ENCODE data around the gene HLCS. TPM values are rescaled to one million over a fixed set of nuclear protein-coding genes. Genes with fewer than 3 reads are reported as not detected.

The HLCS gene
- total and polyA plus RNA-seq, 10 of the 15 experiments (the other 5 are each of a cell fraction or from before 2014, with no cell fraction given): 1.5 to 12.7 (median 9.6) TPM

DNA sequence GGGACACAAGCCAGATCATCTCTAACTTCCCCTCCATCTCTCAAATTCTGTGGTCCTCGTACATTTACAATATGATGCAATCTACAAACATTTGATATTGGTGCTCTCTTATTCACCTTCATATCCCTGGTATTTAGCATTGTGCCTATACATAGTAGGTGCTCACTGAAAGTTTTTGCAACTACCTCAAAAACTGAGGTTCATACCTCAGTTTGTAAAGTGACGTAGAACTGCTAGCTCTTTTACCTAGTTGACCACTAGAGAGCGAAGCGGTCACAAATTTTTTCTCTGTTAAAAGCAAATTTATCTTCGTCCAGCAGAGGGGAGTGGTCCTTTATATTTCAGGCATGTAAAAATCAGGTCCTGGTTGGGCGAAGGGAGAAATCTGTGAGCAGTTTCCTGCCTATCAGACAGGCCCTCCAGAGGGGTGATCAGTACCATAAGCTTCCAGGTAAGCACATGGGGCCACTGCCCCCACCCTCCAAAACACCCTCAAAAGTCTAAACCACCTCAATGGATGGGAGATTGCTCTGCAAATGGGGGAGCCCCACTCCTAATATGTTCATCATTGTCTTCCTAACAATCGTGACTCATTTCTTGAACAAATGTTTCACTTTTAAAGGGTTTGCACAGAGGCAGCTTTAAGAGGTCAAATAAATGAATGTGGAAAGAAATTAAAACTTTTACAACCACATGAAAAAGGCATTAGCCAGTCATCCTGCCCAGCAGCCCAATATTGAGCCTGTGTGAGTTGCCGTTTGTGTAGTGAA, 10.6 kb upstream of the HLCS start:
- in situ Hi-C loops (cut with MboI): no loop called here
- intact Hi-C loops (cut with micrococcal nuclease; ENCODE audit: unreplicated experiment): loop anchor here (1.0 to 5.0 kb wide), 2 partner anchors 32 to 100 kb away; no protein-coding TSS in a partner anchor
- no peak overlapping the region for H3K27ac ChIP-seq (ENCODE audit: control insufficient read depth, insufficient read depth)
- no peaks in the 10 kb centered on the region for H3K79me2 ChIP-seq (ENCODE audit: control insufficient read depth, insufficient read depth, low read length)
- ChIA-PET POLR2A (interaction anchor here (1.2 to 1.7 kb wide), 2 partner anchors 10 to 13 kb away, joined by 4 to 12 read pairs; partner anchors contain the start of gene HLCS), SMC1A (ENCODE audit: uncharacterized antibody, unreplicated experiment) (interaction anchor here (0.6 to 2.8 kb wide), 20 partner anchors 9 to 665 kb away, joined by 3 to 23 read pairs (median 4); no protein-coding TSS in a partner anchor), CTCF (interaction anchor here (0.6 to 6.5 kb wide), 34 partner anchors 10 to 718 kb away, joined by 3 to 94 read pairs (median 4); partner anchors contain the start of genes HLCS, MORC3 and RIPPLY3), RAD21 (ENCODE audit: unreplicated experiment) (interaction anchor here (0.7 to 2.8 kb wide), 14 partner anchors 10 to 282 kb away, joined by 3 to 20 read pairs (median 6); partner anchors contain the start of gene HLCS)
- no peaks in the 10 kb centered on the region for H3K9me3 ChIP-seq (replicated peaks; ENCODE audit: control insufficient read depth, insufficient read depth, low read length)
- BruUV-seq (replicated peaks): no TSS peak
- FAIRE-seq: peak; percentile 13
- WGBS (ENCODE audit: insufficient coverage, insufficient replicate concordance, low lambda C conversion rate, missing lambda C conversion rate): 2% methylated on average over 8 of the region's 8 CpGs
- H3K27me3 ChIP-seq (replicated peaks in 1 of 2; ENCODE audit: control insufficient read depth in 2 of 2, insufficient read depth in 2 of 2, low read length in 1 of 2): no peaks in the 10 kb centered on the region
- no peaks in the 10 kb centered on the region for H4K20me1 ChIP-seq (ENCODE audit: control insufficient read depth, insufficient read depth)
- H3K4me3 ChIP-seq: 0 out of 2 replicates have a peak overlapping the region, but pooled peaks have one; percentile 17
- H3K4me1 ChIP-seq (ENCODE audit: control insufficient read depth, insufficient read depth, low read length): peaks cover 15% of the 10 kb centered on the region
- no peak overlapping the region for H3K9ac ChIP-seq (ENCODE audit: control insufficient read depth, insufficient read depth, low read length)
- H3K4me2 ChIP-seq (ENCODE audit: control insufficient read depth, insufficient read depth): peak overlapping the region; percentile 66
- peak; percentile 59 for DNase-seq (ENCODE audit: low read depth, low spot score)
- peak; percentile 78 for ATAC-seq
- H2AFZ ChIP-seq (ENCODE audit: control insufficient read depth, low read depth, low read length): peak overlapping the region; percentile 75
- H3K36me3 ChIP-seq (ENCODE audit: control insufficient read depth in 2 of 2, insufficient read depth in 2 of 2, low read length in 1 of 2): no peaks in the 10 kb centered on the region
- TF ChIP-seq, protein P1, sequence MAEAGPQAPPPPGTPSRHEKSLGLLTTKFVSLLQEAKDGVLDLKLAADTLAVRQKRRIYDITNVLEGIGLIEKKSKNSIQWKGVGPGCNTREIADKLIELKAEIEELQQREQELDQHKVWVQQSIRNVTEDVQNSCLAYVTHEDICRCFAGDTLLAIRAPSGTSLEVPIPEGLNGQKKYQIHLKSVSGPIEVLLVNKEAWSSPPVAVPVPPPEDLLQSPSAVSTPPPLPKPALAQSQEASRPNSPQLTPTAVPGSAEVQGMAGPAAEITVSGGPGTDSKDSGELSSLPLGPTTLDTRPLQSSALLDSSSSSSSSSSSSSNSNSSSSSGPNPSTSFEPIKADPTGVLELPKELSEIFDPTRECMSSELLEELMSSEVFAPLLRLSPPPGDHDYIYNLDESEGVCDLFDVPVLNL (IDR thresholded peaks at IDR 0.05; ENCODE audit: low read depth, low read length): no peak
- TF ChIP-seq RBBP5 (conservative IDR thresholded peaks at IDR 0.05) (no peak), TBL1XR1 (IDR thresholded peaks at IDR 0.05; ENCODE audit: low read depth, low read length) (no peak), POLR2AphosphoS5 (IDR thresholded peaks at IDR 0.05; ENCODE audit: low read length) (no peak), EZH2 (IDR thresholded peaks at IDR 0.05; ENCODE audit: borderline replicate concordance, control insufficient read depth, low read depth, low read length) (no peak), RUNX3 (IDR thresholded peaks at IDR 0.05; ENCODE audit: low read length) (peak; percentile 10; the same call in 1 of the 2 replicates), TCF12 (IDR thresholded peaks at IDR 0.05; ENCODE audit: low read depth, low read length) (no peak), NBN (IDR thresholded peaks at IDR 0.05) (peak; percentile 65; the same call in 1 of the 2 replicates), MXI1 (IDR thresholded peaks at IDR 0.05; ENCODE audit: low read depth, low read length) (no peak), STAT1 (conservative IDR thresholded peaks at IDR 0.05) (no peak; the same call in 1 of the 2 replicates), JUNB (IDR thresholded peaks at IDR 0.05) (peak; percentile 85), ETV6 (conservative IDR thresholded peaks at IDR 0.05 in 1 of 2, IDR thresholded peaks at IDR 0.05 in 1 of 2; ENCODE audit: borderline replicate concordance in 1 of 2, low read depth in 1 of 2) (no peak), RFX5 (IDR thresholded peaks at IDR 0.05; ENCODE audit: low read depth, low read length) (no peak), MYC (IDR thresholded peaks at IDR 0.05; ENCODE audit: insufficient read depth, insufficient read length, insufficient replicate concordance, low read length, severe bottlenecking) (no peak)
- TF ChIP-seq, protein P2, sequence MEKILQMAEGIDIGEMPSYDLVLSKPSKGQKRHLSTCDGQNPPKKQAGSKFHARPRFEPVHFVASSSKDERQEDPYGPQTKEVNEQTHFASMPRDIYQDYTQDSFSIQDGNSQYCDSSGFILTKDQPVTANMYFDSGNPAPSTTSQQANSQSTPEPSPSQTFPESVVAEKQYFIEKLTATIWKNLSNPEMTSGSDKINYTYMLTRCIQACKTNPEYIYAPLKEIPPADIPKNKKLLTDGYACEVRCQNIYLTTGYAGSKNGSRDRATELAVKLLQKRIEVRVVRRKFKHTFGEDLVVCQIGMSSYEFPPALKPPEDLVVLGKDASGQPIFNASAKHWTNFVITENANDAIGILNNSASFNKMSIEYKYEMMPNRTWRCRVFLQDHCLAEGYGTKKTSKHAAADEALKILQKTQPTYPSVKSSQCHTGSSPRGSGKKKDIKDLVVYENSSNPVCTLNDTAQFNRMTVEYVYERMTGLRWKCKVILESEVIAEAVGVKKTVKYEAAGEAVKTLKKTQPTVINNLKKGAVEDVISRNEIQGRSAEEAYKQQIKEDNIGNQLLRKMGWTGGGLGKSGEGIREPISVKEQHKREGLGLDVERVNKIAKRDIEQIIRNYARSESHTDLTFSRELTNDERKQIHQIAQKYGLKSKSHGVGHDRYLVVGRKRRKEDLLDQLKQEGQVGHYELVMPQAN (conservative IDR thresholded peaks at IDR 0.05): no peak
- TF ChIP-seq, protein P3, sequence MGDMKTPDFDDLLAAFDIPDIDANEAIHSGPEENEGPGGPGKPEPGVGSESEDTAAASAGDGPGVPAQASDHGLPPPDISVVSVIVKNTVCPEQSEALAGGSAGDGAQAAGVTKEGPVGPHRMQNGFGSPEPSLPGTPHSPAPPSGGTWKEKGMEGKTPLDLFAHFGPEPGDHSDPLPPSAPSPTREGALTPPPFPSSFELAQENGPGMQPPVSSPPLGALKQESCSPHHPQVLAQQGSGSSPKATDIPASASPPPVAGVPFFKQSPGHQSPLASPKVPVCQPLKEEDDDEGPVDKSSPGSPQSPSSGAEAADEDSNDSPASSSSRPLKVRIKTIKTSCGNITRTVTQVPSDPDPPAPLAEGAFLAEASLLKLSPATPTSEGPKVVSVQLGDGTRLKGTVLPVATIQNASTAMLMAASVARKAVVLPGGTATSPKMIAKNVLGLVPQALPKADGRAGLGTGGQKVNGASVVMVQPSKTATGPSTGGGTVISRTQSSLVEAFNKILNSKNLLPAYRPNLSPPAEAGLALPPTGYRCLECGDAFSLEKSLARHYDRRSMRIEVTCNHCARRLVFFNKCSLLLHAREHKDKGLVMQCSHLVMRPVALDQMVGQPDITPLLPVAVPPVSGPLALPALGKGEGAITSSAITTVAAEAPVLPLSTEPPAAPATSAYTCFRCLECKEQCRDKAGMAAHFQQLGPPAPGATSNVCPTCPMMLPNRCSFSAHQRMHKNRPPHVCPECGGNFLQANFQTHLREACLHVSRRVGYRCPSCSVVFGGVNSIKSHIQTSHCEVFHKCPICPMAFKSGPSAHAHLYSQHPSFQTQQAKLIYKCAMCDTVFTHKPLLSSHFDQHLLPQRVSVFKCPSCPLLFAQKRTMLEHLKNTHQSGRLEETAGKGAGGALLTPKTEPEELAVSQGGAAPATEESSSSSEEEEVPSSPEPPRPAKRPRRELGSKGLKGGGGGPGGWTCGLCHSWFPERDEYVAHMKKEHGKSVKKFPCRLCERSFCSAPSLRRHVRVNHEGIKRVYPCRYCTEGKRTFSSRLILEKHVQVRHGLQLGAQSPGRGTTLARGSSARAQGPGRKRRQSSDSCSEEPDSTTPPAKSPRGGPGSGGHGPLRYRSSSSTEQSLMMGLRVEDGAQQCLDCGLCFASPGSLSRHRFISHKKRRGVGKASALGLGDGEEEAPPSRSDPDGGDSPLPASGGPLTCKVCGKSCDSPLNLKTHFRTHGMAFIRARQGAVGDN (IDR thresholded peaks at IDR 0.05): 0 out of 2 replicates have a peak, but pooled peaks have one; percentile 45

Measured in GM12878 (cell line).